ENCODE measurements around the gene CCSER1. TPM values are rescaled to one million over a fixed set of nuclear protein-coding genes. Genes with fewer than 3 reads are reported as not detected.

The CCSER1 gene
- total and polyA plus RNA-seq, 2 of the 8 experiments (the other 6 are each of a cell fraction or from before 2014, with no cell fraction given), result 0.26 to 0.84 TPM

GRCh38 chr4:91359041-91360031, 1232.1 kb downstream of the CCSER1 start:
- H2BK5ac ChIP-seq (ENCODE audit: low read depth, low read length), result no peak overlapping the region
- H3K23ac ChIP-seq (ENCODE audit: insufficient read length), result no peak overlapping the region
- no peak overlapping the region for H2BK20ac ChIP-seq (ENCODE audit: low read length)
- no peaks in the 10 kb centered on the region for H3K4me1 ChIP-seq (replicated peaks in 1 of 4; ENCODE audit: control insufficient read depth in 3 of 4, insufficient read depth in 4 of 4, low read length in 3 of 4)
- H3K4me2 ChIP-seq (ENCODE audit: insufficient read depth in 1 of 2, low read depth in 2 of 2, low read length in 2 of 2), result no peak overlapping the region
- H4K20me1 ChIP-seq (replicated peaks in 1 of 2; ENCODE audit: control insufficient read depth in 1 of 2, insufficient read depth in 2 of 2, low read length in 2 of 2), result no peaks in the 10 kb centered on the region
- TF ChIP-seq SIX5 (IDR thresholded peaks at IDR 0.05; ENCODE audit: low read depth, low read length) (no peak), E2F6 (IDR thresholded peaks at IDR 0.05) (no peak), SAP30 (IDR thresholded peaks at IDR 0.05; ENCODE audit: insufficient read depth, insufficient replicate concordance, low read length) (no peak), RBBP5 (IDR thresholded peaks at IDR 0.05; ENCODE audit: borderline replicate concordance, low read depth, low read length) (no peak), SP4 (IDR thresholded peaks at IDR 0.05; ENCODE audit: low read length) (no peak), POLR2A (IDR thresholded peaks at IDR 0.05; ENCODE audit: control extremely low read depth in 1 of 2, low read depth in 2 of 2, low read length in 2 of 2) (no peak), NANOG (IDR thresholded peaks at IDR 0.05; ENCODE audit: insufficient read depth, low read depth, low read length, poor library complexity, severe bottlenecking) (no peak), EGR1 (IDR thresholded peaks at IDR 0.05; ENCODE audit: borderline replicate concordance, low read depth, low read length) (no peak), SUZ12 (IDR thresholded peaks at IDR 0.05; ENCODE audit: low read length) (no peak), JUN (IDR thresholded peaks at IDR 0.05; ENCODE audit: low read depth, low read length) (no peak), CREB1 (IDR thresholded peaks at IDR 0.05) (no peak), CHD2 (IDR thresholded peaks at IDR 0.05; ENCODE audit: low read length) (no peak)
- no peak overlapping the region for H2BK120ac ChIP-seq (replicated peaks; ENCODE audit: low read depth, low read length)
- CTCF ChIA-PET (ENCODE audit: partially characterized antibody), result interaction anchor here (0.6 kb wide), 1 partner anchor 165 kb away, joined by 3 read pairs; no protein-coding TSS in a partner anchor
- no peak overlapping the region for H2BK12ac ChIP-seq (ENCODE audit: low read depth, low read length)
- no peak overlapping the region for H3K56ac ChIP-seq (replicated peaks; ENCODE audit: insufficient read length, low read depth, low read length)
- no peak overlapping the region for H3K18ac ChIP-seq (ENCODE audit: extremely low read depth, low read length)
- H3K4ac ChIP-seq (replicated peaks; ENCODE audit: insufficient read length, low read depth, low read length), result no peak overlapping the region
- H3K9me3 ChIP-seq (ENCODE audit: insufficient read depth in 2 of 2, low read depth in 1 of 2, low read length in 1 of 2), result peaks cover 0 to 3% of the 10 kb centered on the region in 2 experiments; a peak in 1 of 4 replicates
- H3K9ac ChIP-seq (replicated peaks in 1 of 4; ENCODE audit: extremely low read depth in 1 of 4, low read depth in 3 of 4, low read length in 3 of 4), result no peak overlapping the region
- no peaks in the 10 kb centered on the region for H3K27me3 ChIP-seq (replicated peaks in 1 of 4; ENCODE audit: control insufficient read depth in 3 of 4, extremely low read depth in 1 of 4, insufficient read depth in 3 of 4, low read length in 3 of 4)
- no peak overlapping the region for H2AFZ ChIP-seq (ENCODE audit: low read length)
- no peak overlapping the region for H4K8ac ChIP-seq (ENCODE audit: extremely low read depth, insufficient read depth, low read length)
- POLR2A ChIA-PET (ENCODE audit: partially characterized antibody), result no interaction called here
- 76% methylated on average over 8 of the region's 8 CpGs; no CpG with 5 or more reads in 1 of the 2 experiments for WGBS, 2 experiments (ENCODE audit: extremely low coverage in 1 of 2, insufficient coverage in 1 of 2, insufficient read length in 1 of 2, insufficient replicate concordance in 2 of 2, low coverage in 1 of 2, low lambda C conversion rate in 2 of 2, missing lambda C conversion rate in 1 of 2)
- H3K79me1 ChIP-seq (ENCODE audit: low read depth, low read length), result no peaks in the 10 kb centered on the region
- FAIRE-seq (no peak), DNase-seq (ENCODE audit: low read depth in 1 of 2, low spot score in 2 of 2) (no peak)
- no peak overlapping the region for H2AK5ac ChIP-seq (ENCODE audit: low read depth, low read length)
- no peak overlapping the region for H2BK15ac ChIP-seq (ENCODE audit: low read length)
- H3K14ac ChIP-seq (ENCODE audit: insufficient read length), result no peak overlapping the region
- H4K5ac ChIP-seq (ENCODE audit: insufficient read length, low read depth, low read length), result no peak overlapping the region
- H3K23me2 ChIP-seq (ENCODE audit: low read depth, low read length), result no peaks in the 10 kb centered on the region
- no peak overlapping the region for H4K91ac ChIP-seq (replicated peaks; ENCODE audit: insufficient read length, low read length)
- H3K27ac ChIP-seq (ENCODE audit: low read depth, low read length), result no peak overlapping the region
- no peaks in the 10 kb centered on the region for H3K79me2 ChIP-seq (ENCODE audit: control insufficient read depth in 1 of 2, insufficient read depth in 2 of 2, low read length in 2 of 2)
- no peaks in the 10 kb centered on the region for H3K36me3 ChIP-seq (ENCODE audit: control insufficient read depth in 2 of 4, insufficient read depth in 4 of 4, low read length in 3 of 4)
- H3K4me3 ChIP-seq (ENCODE audit: extremely low read depth in 1 of 4, insufficient read depth in 2 of 4, low read depth in 3 of 4, low read length in 4 of 4), result no peak overlapping the region
